HG03280 (cell line): ENCODE measurements around the gene GTPBP3.
A peak's percentile ranks its signal among the peaks of the same experiment; 100 is the strongest.
"Not testable (repeated sequence)": the region's sequence is repeated elsewhere in the genome, so short reads cannot be mapped to it uniquely, and the experiment has no call there.

ENCODE experiments used
- ATAC-seq: cut with Tn5 transposase; IDR thresholded peaks from one replicate; pipeline ENCODE4 v1.9.1; 2021; ENCODE audit warnings: mild to moderate bottlenecking, moderate library complexity; ENCODE audit not compliant: unreplicated experiment

The GTPBP3 gene

GRCh38 chr19:17336872-17337674, at the start of gene GTPBP3:
Gene GTPBP3, plus strand, starts transcription at chr19:17337553. Its CDS starts 59 bp downstream, at chr19:17337612.
- peak; percentile 79 for ATAC-seq

- no peak for ATAC-seq
These were observed 47.9 kb upstream of the GTPBP3 start for GRCh38 chr19:17289489-17289888.

- peak; percentile 77 for ATAC-seq
These were observed 44.9 kb upstream of the GTPBP3 start for GRCh38 chr19:17292301-17293074.

- ATAC-seq, result no peak
These were observed 43.7 kb upstream of the GTPBP3 start for GRCh38 chr19:17293605-17294004.

- no peak for ATAC-seq
These were observed 43.1 kb upstream of the GTPBP3 start for GRCh38 chr19:17294051-17294891.

GRCh38 chr19:17295551-17295950, 41.8 kb upstream of the GTPBP3 start:
- ATAC-seq, result not testable (repeated sequence)

GRCh38 chr19:17296273-17296672, 41.1 kb upstream of the GTPBP3 start:
- no peak for ATAC-seq

- no peak for ATAC-seq
These were observed 40.4 kb upstream of the GTPBP3 start for GRCh38 chr19:17296976-17297375.

- no peak for ATAC-seq
These were observed 36.2 kb upstream of the GTPBP3 start for GRCh38 chr19:17300992-17301619.

- no peak for ATAC-seq
These were observed 34.8 kb upstream of the GTPBP3 start for GRCh38 chr19:17302391-17303166.

- peak; percentile 65 for ATAC-seq
These were observed 34.0 kb upstream of the GTPBP3 start, which contains the start of gene ABHD8 for GRCh38 chr19:17303167-17303939. Gene ABHD8, minus strand, starts transcription at chr19:17303425. Its CDS starts 1,809 bp downstream, at chr19:17301616.

- ATAC-seq, result no peak
These were observed 33.4 kb upstream of the GTPBP3 start for GRCh38 chr19:17303940-17304267.

GRCh38 chr19:17304386-17305215, 32.8 kb upstream of the GTPBP3 start:
- no peak for ATAC-seq

GRCh38 chr19:17305216-17305516, 32.2 kb upstream of the GTPBP3 start:
- ATAC-seq, result no peak

- ATAC-seq, result peak; percentile 68
These were observed 31.7 kb upstream of the GTPBP3 start, which contains the start of gene MRPL34 for GRCh38 chr19:17305517-17306284. Gene MRPL34, plus strand, starts transcription at chr19:17305872. Its CDS starts 21 bp downstream, at chr19:17305893.

- ATAC-seq, result no peak
These were observed 31.1 kb upstream of the GTPBP3 start for GRCh38 chr19:17306285-17306714.

GRCh38 chr19:17307876-17308377, 29.4 kb upstream of the GTPBP3 start:
- no peak for ATAC-seq
